ENCODE data around the gene KL.

The KL gene

GRCh38 chr13:33091415-33091774, 75.2 kb downstream of the KL start:
- Histone ChIP-seq H2AK5ac (ENCODE audit: low read depth, low read length) (no peak overlapping the region), H3K27me3 (ENCODE audit: control insufficient read depth in 3 of 3, insufficient read depth in 3 of 3, low read depth in 1 of 3, low read length in 3 of 3) (no peaks in the 10 kb centered on the region), H3K4me1 (ENCODE audit: control insufficient read depth in 2 of 2, insufficient read depth in 1 of 2, low read depth in 1 of 2, low read length in 2 of 2) (peaks cover 6 to 16% of the 10 kb centered on the region in 2 donors), H3K4me3 (ENCODE audit: low read length in 2 of 2) (no peak overlapping the region), H4K91ac (ENCODE audit: low read depth, low read length, poor library complexity) (no peak overlapping the region), H2BK120ac (ENCODE audit: low read depth, low read length) (no peak overlapping the region), H2BK15ac (ENCODE audit: low read length) (no peak overlapping the region), H3K79me1 (ENCODE audit: low read depth, low read length) (no peaks in the 10 kb centered on the region), H2AFZ (ENCODE audit: low read length) (no peak overlapping the region), H3K9me3 (replicated peaks in 1 of 2; ENCODE audit: control insufficient read depth in 2 of 2, insufficient read depth in 1 of 2, low read depth in 1 of 2, low read length in 2 of 2) (no peaks in the 10 kb centered on the region), H3K14ac (ENCODE audit: low read length) (no peak overlapping the region), H2BK5ac (ENCODE audit: low read length) (no peak overlapping the region), H3K27ac (replicated peaks; ENCODE audit: low read length) (no peak overlapping the region), H3K23ac (ENCODE audit: low read depth, low read length, poor library complexity) (no peak overlapping the region), H2BK12ac (ENCODE audit: low read length) (no peak overlapping the region), H3K4ac (ENCODE audit: low read length) (no peak overlapping the region), H3K36me3 (replicated peaks in 1 of 2; ENCODE audit: control insufficient read depth in 2 of 2, insufficient read depth in 2 of 2, low read length in 2 of 2) (no peaks in the 10 kb centered on the region), H3K9ac (ENCODE audit: low read depth, low read length, poor library complexity) (no peak overlapping the region), H3K4me2 (ENCODE audit: insufficient read depth, low read length, poor library complexity, severe bottlenecking) (no peak overlapping the region), H3K18ac (ENCODE audit: low read length) (no peak overlapping the region), H4K8ac (ENCODE audit: low read depth, low read length) (no peak overlapping the region)
- WGBS, 2 donors (ENCODE audit: extremely low coverage in 2 of 2, insufficient read length in 2 of 2, insufficient replicate concordance in 1 of 2): no CpG with 5 or more reads among the region's 5 CpGs
- DNase-seq (ENCODE audit: low spot score): no peak

DNA sequence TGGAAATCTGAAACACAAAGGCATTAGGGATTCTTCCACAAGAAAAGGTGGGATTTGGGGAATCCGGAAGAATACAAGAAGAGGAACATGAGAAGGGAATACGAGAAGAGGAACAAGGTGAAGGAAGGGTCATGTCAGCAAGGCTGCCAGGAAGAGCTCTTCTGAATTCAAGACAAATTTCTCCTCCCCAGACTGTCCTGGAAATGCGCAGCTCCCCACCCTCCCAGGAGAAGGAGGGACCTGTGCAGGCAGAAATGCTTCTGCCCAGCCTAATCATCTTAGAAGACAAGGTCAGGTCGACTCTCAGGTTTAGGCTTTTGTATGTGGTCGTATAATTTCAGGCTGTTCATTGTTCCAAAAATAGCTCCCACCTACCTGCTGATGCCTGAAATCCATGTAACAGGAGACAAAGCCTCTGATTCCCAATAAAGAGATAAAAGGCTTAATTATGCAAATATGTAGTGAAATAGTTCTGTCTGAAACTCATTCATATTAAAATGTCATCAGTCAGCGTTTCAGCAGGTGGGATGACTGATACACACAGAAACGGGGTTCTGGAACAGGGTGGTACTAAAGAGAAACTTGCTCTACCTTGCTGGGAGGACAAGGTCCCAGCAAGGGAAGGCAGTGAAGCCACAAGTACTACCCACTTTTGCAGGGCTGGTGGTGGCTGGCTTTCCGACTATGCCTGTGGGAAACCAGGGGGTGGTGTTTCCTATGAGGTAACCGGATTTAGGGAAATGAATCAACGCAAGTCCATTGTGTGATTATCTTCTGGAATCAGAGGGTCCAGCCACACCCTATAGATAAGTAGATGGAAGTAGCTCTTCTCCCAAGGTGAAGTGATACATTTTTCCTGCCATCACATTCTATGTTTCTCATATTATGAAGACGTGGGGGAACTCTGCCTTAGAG, 76.1 kb downstream of the KL start:
- WGBS, 2 donors (ENCODE audit: extremely low coverage in 2 of 2, insufficient read length in 2 of 2, insufficient replicate concordance in 1 of 2): no CpG with 5 or more reads among the region's 11 CpGs
- DNase-seq (ENCODE audit: low spot score): no peak
- H2BK120ac ChIP-seq (ENCODE audit: low read depth, low read length): no peak overlapping the region

GRCh38 chr13:33096886-33097605, 80.8 kb downstream of the KL start:
- Histone ChIP-seq H2BK15ac (ENCODE audit: low read length) (no peak overlapping the region), H3K4me1 (ENCODE audit: control insufficient read depth in 2 of 2, insufficient read depth in 1 of 2, low read depth in 1 of 2, low read length in 2 of 2) (peaks cover under 1 to 5% of the 10 kb centered on the region in 2 donors), H4K8ac (ENCODE audit: low read depth, low read length) (no peak overlapping the region), H3K4me3 (ENCODE audit: low read length in 2 of 2) (no peak overlapping the region), H3K4me2 (ENCODE audit: insufficient read depth, low read length, poor library complexity, severe bottlenecking) (no peak overlapping the region), H2AFZ (ENCODE audit: low read length) (no peak overlapping the region), H3K36me3 (replicated peaks in 1 of 2; ENCODE audit: control insufficient read depth in 2 of 2, insufficient read depth in 2 of 2, low read length in 2 of 2) (no peaks in the 10 kb centered on the region), H3K14ac (ENCODE audit: low read length) (no peak overlapping the region), H2BK5ac (ENCODE audit: low read length) (no peak overlapping the region), H4K91ac (ENCODE audit: low read depth, low read length, poor library complexity) (no peak overlapping the region), H2BK120ac (ENCODE audit: low read depth, low read length) (no peak overlapping the region), H2BK12ac (ENCODE audit: low read length) (no peak overlapping the region), H3K27me3 (ENCODE audit: control insufficient read depth in 3 of 3, insufficient read depth in 3 of 3, low read depth in 1 of 3, low read length in 3 of 3) (no peaks in the 10 kb centered on the region), H3K18ac (ENCODE audit: low read length) (no peak overlapping the region), H3K23ac (ENCODE audit: low read depth, low read length, poor library complexity) (no peak overlapping the region), H3K9me3 (replicated peaks in 1 of 2; ENCODE audit: control insufficient read depth in 2 of 2, insufficient read depth in 1 of 2, low read depth in 1 of 2, low read length in 2 of 2) (no peaks in the 10 kb centered on the region), H3K4ac (ENCODE audit: low read length) (no peak overlapping the region), H2AK5ac (ENCODE audit: low read depth, low read length) (no peak overlapping the region), H3K9ac (ENCODE audit: low read depth, low read length, poor library complexity) (no peak overlapping the region), H3K79me1 (ENCODE audit: low read depth, low read length) (no peaks in the 10 kb centered on the region), H3K27ac (replicated peaks; ENCODE audit: low read length) (no peak overlapping the region)
- DNase-seq (ENCODE audit: low spot score): no peak
- WGBS, 2 donors (ENCODE audit: extremely low coverage in 2 of 2, insufficient read length in 2 of 2, insufficient replicate concordance in 1 of 2): no CpG with 5 or more reads among the region's 2 CpGs

More for the DNA sequence above, 76.1 kb downstream of the KL start:
- H3K36me3 ChIP-seq (replicated peaks in 1 of 2; ENCODE audit: control insufficient read depth in 2 of 2, insufficient read depth in 2 of 2, low read length in 2 of 2): no peaks in the 10 kb centered on the region
- no peak overlapping the region for H3K23ac ChIP-seq (ENCODE audit: low read depth, low read length, poor library complexity)
- H2AFZ ChIP-seq (ENCODE audit: low read length): no peak overlapping the region
- no peak overlapping the region for H4K91ac ChIP-seq (ENCODE audit: low read depth, low read length, poor library complexity)
- H3K18ac ChIP-seq (ENCODE audit: low read length): no peak overlapping the region
- no peak overlapping the region for H3K4me2 ChIP-seq (ENCODE audit: insufficient read depth, low read length, poor library complexity, severe bottlenecking)
- no peak overlapping the region for H2BK5ac ChIP-seq (ENCODE audit: low read length)
- no peak overlapping the region for H3K9ac ChIP-seq (ENCODE audit: low read depth, low read length, poor library complexity)
- no peak overlapping the region for H2AK5ac ChIP-seq (ENCODE audit: low read depth, low read length)
- H3K4me3 ChIP-seq (ENCODE audit: low read length in 2 of 2): no peak overlapping the region
- H3K9me3 ChIP-seq (replicated peaks in 1 of 2; ENCODE audit: control insufficient read depth in 2 of 2, insufficient read depth in 1 of 2, low read depth in 1 of 2, low read length in 2 of 2): no peaks in the 10 kb centered on the region
- H3K79me1 ChIP-seq (ENCODE audit: low read depth, low read length): no peaks in the 10 kb centered on the region
- no peak overlapping the region for H4K8ac ChIP-seq (ENCODE audit: low read depth, low read length)
- H2BK12ac ChIP-seq (ENCODE audit: low read length): no peak overlapping the region
- no peak overlapping the region for H3K27ac ChIP-seq (replicated peaks; ENCODE audit: low read length)
- H3K27me3 ChIP-seq (ENCODE audit: control insufficient read depth in 3 of 3, insufficient read depth in 3 of 3, low read depth in 1 of 3, low read length in 3 of 3): no peaks in the 10 kb centered on the region
- H3K14ac ChIP-seq (ENCODE audit: low read length): no peak overlapping the region
- no peak overlapping the region for H3K4ac ChIP-seq (ENCODE audit: low read length)
- H2BK15ac ChIP-seq (ENCODE audit: low read length): no peak overlapping the region
- H3K4me1 ChIP-seq (ENCODE audit: control insufficient read depth in 2 of 2, insufficient read depth in 1 of 2, low read depth in 1 of 2, low read length in 2 of 2): peaks cover 6 to 14% of the 10 kb centered on the region in 2 donors

GRCh38 chr13:33099860-33100259, 83.6 kb downstream of the KL start:
- no CpG with 5 or more reads among the region's 3 CpGs for WGBS, 2 donors (ENCODE audit: extremely low coverage in 2 of 2, insufficient read length in 2 of 2, insufficient replicate concordance in 1 of 2)
- Histone ChIP-seq H3K27ac (replicated peaks; ENCODE audit: low read length) (no peak overlapping the region), H2AFZ (ENCODE audit: low read length) (no peak overlapping the region), H3K4ac (ENCODE audit: low read length) (no peak overlapping the region), H3K4me2 (ENCODE audit: insufficient read depth, low read length, poor library complexity, severe bottlenecking) (no peak overlapping the region), H4K91ac (ENCODE audit: low read depth, low read length, poor library complexity) (no peak overlapping the region), H2BK12ac (ENCODE audit: low read length) (no peak overlapping the region), H3K27me3 (ENCODE audit: control insufficient read depth in 3 of 3, insufficient read depth in 3 of 3, low read depth in 1 of 3, low read length in 3 of 3) (no peaks in the 10 kb centered on the region), H3K36me3 (replicated peaks in 1 of 2; ENCODE audit: control insufficient read depth in 2 of 2, insufficient read depth in 2 of 2, low read length in 2 of 2) (no peaks in the 10 kb centered on the region), H3K79me1 (ENCODE audit: low read depth, low read length) (no peaks in the 10 kb centered on the region), H3K18ac (ENCODE audit: low read length) (peak overlapping the region; percentile 12), H3K4me3 (ENCODE audit: low read length in 2 of 2) (no peak overlapping the region), H2BK120ac (ENCODE audit: low read depth, low read length) (no peak overlapping the region), H3K23ac (ENCODE audit: low read depth, low read length, poor library complexity) (no peak overlapping the region), H3K9me3 (replicated peaks in 1 of 2; ENCODE audit: control insufficient read depth in 2 of 2, insufficient read depth in 1 of 2, low read depth in 1 of 2, low read length in 2 of 2) (no peaks in the 10 kb centered on the region), H3K14ac (ENCODE audit: low read length) (no peak overlapping the region), H2BK5ac (ENCODE audit: low read length) (no peak overlapping the region), H2AK5ac (ENCODE audit: low read depth, low read length) (no peak overlapping the region), H4K8ac (ENCODE audit: low read depth, low read length) (no peak overlapping the region), H3K4me1 (ENCODE audit: control insufficient read depth in 2 of 2, insufficient read depth in 1 of 2, low read depth in 1 of 2, low read length in 2 of 2) (peaks cover 0 to 3% of the 10 kb centered on the region in 2 donors), H2BK15ac (ENCODE audit: low read length) (no peak overlapping the region), H3K9ac (ENCODE audit: low read depth, low read length, poor library complexity) (no peak overlapping the region)
- no peak for DNase-seq (ENCODE audit: low spot score)
